Amygdala (tissue), 56 donors: ENCODE measurements around the gene EDC4.
A peak's percentile ranks its signal among the peaks of the same experiment; 100 is the strongest.
"Not testable (repeated sequence)": the region's sequence is repeated elsewhere in the genome, so short reads cannot be mapped to it uniquely, and the experiment has no call there.

Experiments used
- DNase-seq, 56 donors: peaks; one replicate each; lab custom pipeline; 2025; lab: John Stamatoyannopoulos, UW

Gene EDC4

GRCh38 chr16:67901734-67902133, 28.9 kb downstream of the EDC4 start:
- no peak for DNase-seq

GRCh38 chr16:67902831-67903230, 30.0 kb downstream of the EDC4 start:
- no peak for DNase-seq

GRCh38 chr16:67907397-67908180, 34.7 kb downstream of the EDC4 start:
- DNase-seq, result no peak

- no peak for DNase-seq
Observed at GRCh38 chr16:67909056-67909742, 36.3 kb downstream of the EDC4 start.

GRCh38 chr16:67910158-67910557, 37.3 kb downstream of the EDC4 start:
- peak in 50 of 56 donors; percentile 22 to 96 (median 78) for DNase-seq

- no peak for DNase-seq
Observed at GRCh38 chr16:67914758-67915495, 42.1 kb downstream of the EDC4 start.

GRCh38 chr16:67915496-67915769, 42.6 kb downstream of the EDC4 start:
- DNase-seq, result not testable (repeated sequence)

- DNase-seq, result peak in 1 of 56 donors; percentile 27
Observed at GRCh38 chr16:67915831-67916723, 43.2 kb downstream of the EDC4 start.

- peak in 42 of 56 donors; percentile 19 to 85 (median 48) for DNase-seq
Observed at GRCh38 chr16:67917140-67917851, 44.4 kb downstream of the EDC4 start.

- peak in 4 of 56 donors; percentile 35 to 54 (median 44) for DNase-seq
Observed at GRCh38 chr16:67917852-67918236, 45.0 kb downstream of the EDC4 start.

GRCh38 chr16:67919622-67920221, 46.9 kb downstream of the EDC4 start:
- DNase-seq, result no peak

GRCh38 chr16:67922221-67922620, 49.4 kb downstream of the EDC4 start:
- DNase-seq, result peak in 1 of 56 donors; percentile 33

- DNase-seq, result no peak
Observed at GRCh38 chr16:67922740-67923139, 49.9 kb downstream of the EDC4 start.

GRCh38 chr16:67923414-67924116, 50.7 kb downstream of the EDC4 start:
- peak in 10 of 56 donors; percentile 19 to 52 (median 29) for DNase-seq

- DNase-seq, result peak in 1 of 56 donors; percentile 13
Observed at GRCh38 chr16:67924140-67924906, 51.5 kb downstream of the EDC4 start.

- DNase-seq, result peak in 31 of 56 donors; percentile 18 to 72 (median 42)
Observed at GRCh38 chr16:67926181-67926750, 53.4 kb downstream of the EDC4 start.

- no peak for DNase-seq
Observed at GRCh38 chr16:67927131-67927941, 54.5 kb downstream of the EDC4 start.
